Vagina (tissue), 2 donors: Measurements from ENCODE around the gene PARP12.

Experiments used
- CTCF ChIP-seq, 3 experiments: fragments of 450-650 bp in 2 of 3; fragments of 200-600 bp in 1 of 3; sonication (generic) in 1 of 3; IDR thresholded peaks; one replicate each; pipeline ENCODE4 v1.5.1; 2017 to 2019; ENCODE audit warnings: antibody characterized with exemption in 3 of 3, mild to moderate bottlenecking in 2 of 3, moderate library complexity in 2 of 3
- POLR2AphosphoS5 ChIP-seq, 2 donors: sonication (generic); formaldehyde crosslinking; IDR thresholded peaks; one replicate each; pipeline ENCODE4 v1.9.0; 2017; ENCODE audit warnings: antibody characterized with exemption in 2 of 2, mild to moderate bottlenecking in 2 of 2, low read depth in 1 of 2; ENCODE audit not compliant: insufficient read depth in 1 of 2

DNA sequence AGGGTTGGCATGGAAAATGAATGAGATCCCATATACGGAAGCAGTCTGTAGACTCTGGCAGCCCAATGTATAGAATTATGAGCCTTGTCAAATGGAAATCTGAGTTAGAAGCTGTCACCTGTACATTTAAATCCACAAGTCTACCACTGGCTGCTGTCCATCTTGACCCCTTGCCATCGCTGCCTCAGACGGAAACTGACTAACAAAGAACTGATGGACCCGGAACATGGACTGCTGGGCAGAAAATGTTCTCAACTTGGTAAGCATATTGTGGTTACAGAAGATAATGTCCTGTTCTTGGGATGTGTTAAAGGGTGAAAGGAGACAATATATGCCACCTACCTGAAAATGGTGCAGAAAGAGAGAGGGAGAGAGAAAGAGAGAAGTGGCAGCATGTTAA is 37.5 kb downstream of the PARP12 start:
- no peak for TF ChIP-seq CTCF (IDR thresholded peaks at IDR 0.05)
- TF ChIP-seq POLR2AphosphoS5 (IDR thresholded peaks at IDR 0.05; ENCODE audit: insufficient read depth in 1 of 2, low read depth in 1 of 2) = no peak
